ENCODE results near the gene TIFAB.
"Not testable (repeated sequence)": the region's sequence is repeated elsewhere in the genome, so short reads cannot be mapped to it uniquely, and the experiment has no call there.

Gene TIFAB

DNA sequence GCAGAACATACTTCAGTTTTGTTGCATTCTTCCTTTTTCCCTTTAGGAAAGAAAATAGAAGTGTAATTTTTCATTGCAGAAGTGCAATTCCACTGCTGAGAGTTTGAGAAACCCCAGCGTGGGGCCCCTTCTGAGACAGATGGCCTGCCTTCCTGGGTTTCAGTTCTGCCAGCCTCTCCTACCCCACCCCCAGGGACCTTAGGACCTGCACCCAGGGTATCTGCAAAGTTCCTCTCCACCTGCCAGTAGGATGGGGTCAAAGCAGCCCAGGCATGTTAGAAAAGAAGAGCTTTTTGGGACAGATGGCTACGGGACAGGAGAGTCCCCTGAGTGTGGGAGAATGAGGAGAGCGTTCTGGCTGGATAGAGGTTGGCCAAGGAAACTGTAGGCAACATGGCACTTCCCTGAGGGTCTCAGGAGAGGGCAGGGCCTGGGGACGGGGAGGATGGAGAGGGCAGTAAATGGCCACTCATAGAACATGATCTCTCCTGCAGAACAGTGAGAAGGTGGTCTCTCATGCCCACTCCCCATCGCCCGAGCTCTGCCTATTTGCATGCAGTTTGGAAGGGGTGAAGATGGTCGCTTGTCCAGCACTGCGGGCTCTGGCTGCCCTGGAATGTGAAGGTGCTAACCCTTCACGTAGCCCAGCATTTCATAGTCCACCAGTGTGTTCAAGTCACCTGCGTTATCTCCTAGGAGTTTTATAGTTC is at the start of gene TIFAB:
Gene TIFAB (minus strand): TSS at position 31 of the 710 bp plus-strand sequence. CDS start 2,412 bp downstream, outside the sequence.
- DNase-seq (ENCODE audit: low read depth, low spot score): no peak
- no peak within 1 kb of the TSS for H3K27ac ChIP-seq

GRCh38 chr5:135498637-135498995 is 46.5 kb upstream of the TIFAB start:
- no peak for DNase-seq (ENCODE audit: low read depth, low spot score)
- H3K27ac ChIP-seq: no peak overlapping the region

GRCh38 chr5:135497971-135498636 is 46.0 kb upstream of the TIFAB start:
- H3K27ac ChIP-seq: no peak overlapping the region
- DNase-seq (ENCODE audit: low read depth, low spot score): no peak

GRCh38 chr5:135495531-135495930 is 43.4 kb upstream of the TIFAB start:
- not testable (repeated sequence) for DNase-seq (ENCODE audit: low read depth, low spot score); H3K27ac ChIP-seq

GRCh38 chr5:135494196-135494595 is 42.0 kb upstream of the TIFAB start:
- DNase-seq (ENCODE audit: low read depth, low spot score): no peak
- peak overlapping the region; percentile 92 for H3K27ac ChIP-seq

GRCh38 chr5:135493406-135494180 is 41.4 kb upstream of the TIFAB start:
- peak overlapping the region; percentile 92 for H3K27ac ChIP-seq
- DNase-seq (ENCODE audit: low read depth, low spot score): peak; percentile 76

GRCh38 chr5:135492319-135492626 is 40.1 kb upstream of the TIFAB start:
- peak overlapping the region; percentile 92 for H3K27ac ChIP-seq
- DNase-seq (ENCODE audit: low read depth, low spot score): peak; percentile 56

DNA sequence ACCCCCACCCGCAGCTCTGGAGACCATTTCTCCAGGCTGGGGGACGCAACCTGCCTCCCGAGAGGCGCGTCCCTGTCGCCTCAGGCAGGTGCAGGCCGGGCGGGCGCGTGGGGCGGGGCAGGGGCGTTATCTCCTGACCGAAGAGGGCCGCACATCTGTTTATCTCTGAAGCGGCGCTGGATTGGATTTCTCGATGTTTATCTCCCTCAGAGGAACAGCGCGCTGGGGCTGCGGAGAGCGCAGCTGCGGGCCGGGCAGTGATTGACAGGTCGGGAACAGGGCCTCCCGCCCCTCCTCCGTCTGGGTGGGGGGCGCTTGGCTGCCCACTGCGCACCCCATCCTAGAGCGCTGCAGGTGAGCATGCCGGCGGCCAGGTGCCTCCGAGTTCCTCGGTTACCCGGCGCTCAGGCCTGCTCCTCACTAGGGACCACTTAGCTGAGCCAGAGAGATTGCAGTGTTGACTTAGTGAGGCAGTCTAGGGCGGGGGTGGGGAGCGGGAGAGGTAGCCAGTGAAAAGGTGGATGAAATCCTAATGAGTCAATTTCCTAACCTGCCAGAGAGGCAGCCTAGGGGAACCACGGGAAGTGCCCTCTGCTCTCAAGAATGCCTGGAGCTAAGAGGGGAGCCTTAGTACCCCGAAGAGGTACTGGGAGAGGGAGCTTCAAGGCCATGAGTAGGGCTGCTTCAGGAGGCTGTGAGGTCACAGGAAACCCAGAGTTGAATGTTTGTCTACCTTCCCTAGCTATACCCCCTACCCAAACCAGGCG is 39.6 kb upstream of the TIFAB start:
- DNase-seq (ENCODE audit: low read depth, low spot score): peak; percentile 53
- H3K27ac ChIP-seq: peak overlapping the region; percentile 92

GRCh38 chr5:135491038-135491551 is 38.9 kb upstream of the TIFAB start:
- DNase-seq (ENCODE audit: low read depth, low spot score): no peak
- H3K27ac ChIP-seq: peak overlapping the region; percentile 92

DNA sequence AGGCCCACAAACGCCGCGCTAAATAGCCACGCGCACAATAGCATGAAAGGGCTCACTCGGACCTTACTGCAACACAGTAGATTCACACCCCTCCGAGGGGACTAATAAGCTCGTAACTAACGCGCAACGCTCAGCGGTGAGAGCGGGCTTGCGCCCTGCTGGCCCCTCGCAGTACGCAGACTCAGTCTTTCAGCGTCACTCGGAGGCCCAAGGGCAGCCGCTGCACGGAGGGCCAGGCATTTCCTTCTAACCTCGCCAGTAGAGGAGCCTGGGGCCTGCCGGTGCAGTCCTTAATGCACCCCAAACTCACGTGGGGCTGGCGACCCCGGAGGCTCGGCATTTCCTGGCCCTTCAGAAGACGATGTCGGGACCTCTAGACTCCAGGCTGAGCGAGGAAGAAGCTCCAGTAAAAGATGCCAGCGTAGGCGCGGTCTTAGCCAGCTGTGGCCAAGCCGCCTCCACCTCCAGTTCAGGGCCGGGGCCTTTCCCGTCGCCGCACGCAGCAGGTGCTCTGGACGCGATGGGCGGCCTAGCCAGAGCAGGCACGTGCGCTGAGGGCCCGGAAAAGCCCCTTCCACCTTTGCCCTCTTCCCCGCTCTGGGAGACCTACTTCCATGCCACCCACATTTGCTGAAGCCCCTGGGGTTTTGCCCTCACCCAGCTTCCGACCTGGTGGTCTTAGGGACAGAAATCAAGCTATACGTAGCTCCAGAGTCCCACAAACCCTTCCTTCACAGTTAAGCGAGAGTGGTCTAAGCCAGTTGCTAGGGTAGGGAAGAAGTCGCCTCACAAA is 38.3 kb upstream of the TIFAB start:
- H3K27ac ChIP-seq: no peak overlapping the region
- no peak for DNase-seq (ENCODE audit: low read depth, low spot score)

- no peak for DNase-seq (ENCODE audit: low read depth, low spot score)
- H3K27ac ChIP-seq: no peak overlapping the region
Measured at GRCh38 chr5:135489466-135490244, 37.5 kb upstream of the TIFAB start.

DNA sequence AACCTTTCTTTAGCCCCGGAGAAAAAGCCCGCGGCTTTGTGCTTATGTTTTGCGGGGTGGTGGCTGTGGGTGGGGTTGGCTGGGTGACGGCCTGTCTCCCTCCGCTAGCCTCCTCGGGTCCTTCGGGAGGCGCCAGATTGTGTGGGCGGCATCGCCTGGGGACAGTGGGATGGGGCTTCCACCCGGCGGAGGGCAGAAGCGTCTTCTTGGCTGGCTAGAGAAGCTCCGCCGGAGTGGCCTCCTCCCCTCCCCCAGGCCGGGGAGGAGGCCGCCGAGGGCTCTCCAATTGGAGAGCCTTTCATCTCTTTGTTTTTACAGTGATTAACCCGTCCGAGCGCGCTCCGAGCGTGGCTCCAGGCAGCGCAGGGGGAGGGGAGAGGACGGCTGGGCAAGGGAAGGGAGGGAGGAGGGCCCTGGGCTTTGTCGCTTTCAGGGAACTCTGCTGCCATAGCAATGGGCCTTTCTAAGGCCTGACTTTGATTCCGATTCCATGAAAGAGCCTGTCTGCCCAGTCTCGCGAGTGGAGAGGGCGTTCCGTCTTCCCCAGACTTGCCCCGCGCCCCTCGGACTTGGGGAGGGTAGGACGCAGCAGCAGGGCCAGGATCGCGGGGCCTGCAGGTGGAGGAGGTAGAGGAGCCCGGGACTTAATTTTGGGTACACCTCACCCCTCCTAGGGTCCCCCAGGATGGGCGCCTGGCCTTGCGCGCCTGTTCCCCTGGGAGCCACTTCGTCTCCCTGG is 36.7 kb upstream of the TIFAB start:
- no peak for DNase-seq (ENCODE audit: low read depth, low spot score)
- H3K27ac ChIP-seq: no peak overlapping the region

DNA sequence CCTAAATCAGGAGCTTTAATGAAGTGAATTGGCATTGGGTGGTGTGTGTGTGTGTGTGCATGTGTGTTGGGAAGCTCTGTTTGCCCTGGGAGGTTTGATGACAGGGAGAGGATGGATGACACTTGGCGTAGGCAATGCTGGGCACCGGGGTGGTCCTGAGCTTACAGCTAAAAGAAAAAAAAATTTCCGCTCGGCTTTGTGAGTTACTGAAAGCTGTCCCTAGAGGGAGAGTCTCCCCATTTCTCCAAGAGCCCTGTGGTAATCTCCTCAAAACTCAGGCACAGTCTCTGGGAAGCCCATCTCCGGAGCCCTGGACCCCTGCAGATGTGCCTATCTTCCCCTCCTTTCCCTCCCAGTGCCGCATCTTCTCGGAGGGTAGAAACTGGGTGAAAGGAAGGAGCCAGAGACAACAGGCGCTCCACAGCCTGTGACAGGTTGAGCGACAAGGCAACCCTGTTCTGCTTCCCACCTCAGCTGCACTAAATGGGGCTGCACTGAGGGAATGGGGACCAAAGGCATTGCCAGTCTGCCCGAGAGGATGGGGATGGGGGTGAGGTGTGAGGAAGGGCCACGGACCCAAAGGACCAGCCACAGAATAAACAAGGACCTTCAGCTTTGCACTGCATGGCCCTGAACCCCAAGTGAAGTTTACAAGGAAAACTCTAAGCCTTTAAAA is 35.8 kb upstream of the TIFAB start:
- no peak overlapping the region for H3K27ac ChIP-seq
- DNase-seq (ENCODE audit: low read depth, low spot score): no peak

DNA sequence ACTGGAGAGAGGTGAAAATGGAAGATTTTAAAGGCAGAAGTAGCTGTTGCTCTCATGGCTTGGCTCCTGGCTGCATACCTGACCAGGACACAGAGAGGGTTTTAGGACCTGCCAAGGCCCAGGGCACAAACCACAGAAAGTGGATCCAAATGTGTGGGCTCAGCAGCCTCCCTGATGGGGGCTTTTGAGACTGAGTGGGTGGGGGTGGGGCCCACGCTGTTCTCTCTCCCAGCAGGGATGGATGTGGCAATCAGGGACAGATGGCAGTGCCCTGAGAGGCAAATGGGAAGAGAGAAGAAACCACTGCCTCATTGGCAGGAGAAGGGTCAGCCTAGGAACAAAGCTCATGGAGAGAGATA is 34.9 kb upstream of the TIFAB start:
- no peak for DNase-seq (ENCODE audit: low read depth, low spot score)
- no peak overlapping the region for H3K27ac ChIP-seq

DNA sequence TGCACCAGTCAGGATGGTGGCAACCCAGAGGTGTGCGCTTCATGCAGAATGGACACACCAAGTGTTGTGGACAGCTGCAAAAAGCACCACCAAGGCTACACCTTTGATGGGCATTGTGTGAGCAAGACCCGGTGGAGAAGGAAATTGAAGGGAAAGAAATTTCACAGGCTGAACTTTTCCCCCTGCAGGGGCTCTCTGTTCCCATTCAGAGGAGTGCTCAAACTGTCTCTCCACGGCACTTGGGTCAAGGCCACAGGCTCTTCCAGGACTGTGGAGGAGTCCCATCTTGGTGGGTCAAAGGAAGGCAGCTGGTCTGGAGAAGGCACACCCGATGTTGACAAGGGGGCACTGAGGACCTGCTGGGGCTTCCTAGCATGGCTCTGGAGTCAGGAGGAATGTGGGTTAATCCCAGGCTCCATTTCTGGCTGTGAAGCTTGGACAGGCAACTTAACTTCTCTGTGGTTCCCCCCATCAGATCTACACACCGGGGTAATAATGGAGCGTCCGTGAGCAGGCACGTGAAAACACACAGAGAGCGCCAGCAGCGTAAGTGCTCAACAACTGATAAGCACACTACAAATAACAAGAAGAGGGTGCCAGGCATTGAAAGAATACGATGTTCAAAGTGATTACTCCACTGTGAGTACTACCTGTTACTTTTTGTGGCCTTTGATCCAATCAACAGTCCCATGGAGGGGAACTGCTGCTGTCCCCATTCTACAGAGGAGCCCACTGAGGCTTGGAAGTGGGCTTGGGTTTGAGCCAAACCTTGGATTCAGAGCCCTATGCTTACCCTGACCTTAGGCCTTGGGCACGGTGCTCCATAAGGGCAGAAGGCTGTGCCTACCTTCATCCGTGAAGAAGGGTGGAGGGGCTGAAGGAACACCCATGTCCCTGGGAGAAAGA is 34.2 kb upstream of the TIFAB start:
- H3K27ac ChIP-seq: no peak overlapping the region
- DNase-seq (ENCODE audit: low read depth, low spot score): no peak

- no peak for DNase-seq (ENCODE audit: low read depth, low spot score)
- no peak overlapping the region for H3K27ac ChIP-seq
Measured at GRCh38 chr5:135484674-135485086, 32.5 kb upstream of the TIFAB start.

DNA sequence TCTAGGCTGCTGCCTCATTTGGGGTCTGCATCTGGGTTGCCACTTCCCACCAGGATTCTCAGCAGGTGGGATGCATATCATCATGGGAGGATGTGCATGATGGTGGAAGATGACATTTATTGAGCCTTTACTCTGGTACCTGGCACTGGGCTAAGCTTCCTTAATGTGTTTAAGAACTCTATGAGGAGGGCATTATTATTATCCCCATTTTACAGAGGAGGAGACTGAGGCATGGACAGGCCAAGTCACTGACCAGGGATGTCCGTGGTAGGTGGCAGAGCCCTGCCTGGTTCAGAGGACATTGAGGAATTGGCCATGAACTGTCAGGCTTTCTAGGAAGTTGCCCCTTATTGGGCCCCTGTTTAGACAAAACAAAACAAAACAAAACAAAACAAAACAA is 31.1 kb upstream of the TIFAB start:
- DNase-seq (ENCODE audit: low read depth, low spot score): no peak

More for the DNA sequence above, 31.1 kb upstream of the TIFAB start:
- H3K27ac ChIP-seq: no peak overlapping the region

Measured in epithelial cell of prostate (primary cell).